HepG2 (cell line): ENCODE data around the gene KLHL17.

ENCODE experiments used
- JUN ChIP-seq: sonication (generic); formaldehyde crosslinking; IDR thresholded peaks from 2 replicates; pipeline ENCODE4 v1.4.0; 2020; ENCODE audit warnings: mild to moderate bottlenecking, missing genetic modification reagents
- MEF2D ChIP-seq: sonication (generic); formaldehyde crosslinking; IDR thresholded peaks from 2 replicates; pipeline ENCODE4 v1.5.1; 2020; ENCODE audit warnings: mild to moderate bottlenecking, missing genetic modification reagents
- NFYB ChIP-seq: sonication (generic); formaldehyde crosslinking; IDR thresholded peaks from 2 replicates; pipeline ENCODE4 v1.4.0; 2020; ENCODE audit warnings: missing genetic modification reagents
- POLR2A ChIP-seq, 2 experiments: IDR thresholded peaks; 2 replicates each; pipeline ENCODE4 v1.6.1; 2011; ENCODE audit warnings: low read depth in 2 of 2, low read length in 2 of 2, mild to moderate bottlenecking in 1 of 2, moderate library complexity in 1 of 2; ENCODE audit not compliant: insufficient read depth in 1 of 2
- RBM39 ChIP-seq: fragments of 200-400 bp; formaldehyde crosslinking; IDR thresholded peaks from one replicate; pipeline ENCODE4 v1.6.1; 2018; ENCODE audit warnings: antibody characterized with exemption, mild to moderate bottlenecking, low read depth, low read length; ENCODE audit not compliant: poor library complexity, severe bottlenecking
- ZBTB7B ChIP-seq: sonication (generic); formaldehyde crosslinking; IDR thresholded peaks from 2 replicates; pipeline ENCODE4 v1.4.0; 2020; ENCODE audit warnings: missing genetic modification reagents
- ZNF124 ChIP-seq: sonication (generic); formaldehyde crosslinking; IDR thresholded peaks from 2 replicates; pipeline ENCODE4 v1.4.0; 2020; ENCODE audit warnings: missing genetic modification reagents
- ZNF263 ChIP-seq: sonication (generic); formaldehyde crosslinking; IDR thresholded peaks from 2 replicates; pipeline ENCODE4 v1.4.0; 2020; ENCODE audit warnings: missing genetic modification reagents
- ZNF639 ChIP-seq: conservative IDR thresholded peaks from 2 replicates; pipeline ENCODE4 v1.6.1; 2018; ENCODE audit warnings: missing genetic modification reagents
- TF ChIP-seq, protein P1 (sequence below): sonication (generic); formaldehyde crosslinking; IDR thresholded peaks from 2 replicates; pipeline ENCODE4 v1.5.0; 2020; ENCODE audit warnings: mild to moderate bottlenecking, missing genetic modification reagents, moderate library complexity
- TF ChIP-seq, protein P2 (sequence below): IDR thresholded peaks from 2 replicates; pipeline ENCODE4 v1.6.1; 2012; ENCODE audit warnings: inconsistent platforms

GRCh38 chr1:1006305-1007159 lies 46.1 kb downstream of the KLHL17 start:
- TF ChIP-seq POLR2A (IDR thresholded peaks at IDR 0.05; ENCODE audit: insufficient read depth in 1 of 2, low read depth in 2 of 2, low read length in 2 of 2) (peak in 1 of 2 experiments; percentile 71; a peak in 1 of 4 replicates), ZNF124 (no peak), NFYB (CRISPR knock-in tag) (no peak), MEF2D (CRISPR knock-in tag) (peak; percentile 94; the same call in 1 of the 2 replicates), ZNF263 (CRISPR knock-in tag) (peak; percentile 87), ZBTB7B (peak; percentile 93), ZNF639 (CRISPR knock-in tag) (peak; percentile 87), JUN (CRISPR knock-in tag) (peak; percentile 99), RBM39 (peak; percentile 49)
- TF ChIP-seq, protein P1, sequence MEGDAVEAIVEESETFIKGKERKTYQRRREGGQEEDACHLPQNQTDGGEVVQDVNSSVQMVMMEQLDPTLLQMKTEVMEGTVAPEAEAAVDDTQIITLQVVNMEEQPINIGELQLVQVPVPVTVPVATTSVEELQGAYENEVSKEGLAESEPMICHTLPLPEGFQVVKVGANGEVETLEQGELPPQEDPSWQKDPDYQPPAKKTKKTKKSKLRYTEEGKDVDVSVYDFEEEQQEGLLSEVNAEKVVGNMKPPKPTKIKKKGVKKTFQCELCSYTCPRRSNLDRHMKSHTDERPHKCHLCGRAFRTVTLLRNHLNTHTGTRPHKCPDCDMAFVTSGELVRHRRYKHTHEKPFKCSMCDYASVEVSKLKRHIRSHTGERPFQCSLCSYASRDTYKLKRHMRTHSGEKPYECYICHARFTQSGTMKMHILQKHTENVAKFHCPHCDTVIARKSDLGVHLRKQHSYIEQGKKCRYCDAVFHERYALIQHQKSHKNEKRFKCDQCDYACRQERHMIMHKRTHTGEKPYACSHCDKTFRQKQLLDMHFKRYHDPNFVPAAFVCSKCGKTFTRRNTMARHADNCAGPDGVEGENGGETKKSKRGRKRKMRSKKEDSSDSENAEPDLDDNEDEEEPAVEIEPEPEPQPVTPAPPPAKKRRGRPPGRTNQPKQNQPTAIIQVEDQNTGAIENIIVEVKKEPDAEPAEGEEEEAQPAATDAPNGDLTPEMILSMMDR (CRISPR knock-in tag): peak; percentile 25
- TF ChIP-seq, protein P2, sequence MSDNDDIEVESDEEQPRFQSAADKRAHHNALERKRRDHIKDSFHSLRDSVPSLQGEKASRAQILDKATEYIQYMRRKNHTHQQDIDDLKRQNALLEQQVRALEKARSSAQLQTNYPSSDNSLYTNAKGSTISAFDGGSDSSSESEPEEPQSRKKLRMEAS: no peak
